HG02885 (cell line): ENCODE data around the gene RTP5.
"Not testable (repeated sequence)": the region's sequence is repeated elsewhere in the genome, so short reads cannot be mapped to it uniquely, and the experiment has no call there.

Experiments
- ATAC-seq: cut with Tn5 transposase; IDR thresholded peaks from one replicate; pipeline ENCODE4 v1.9.1; 2021; ENCODE audit warnings: mild to moderate bottlenecking; ENCODE audit not compliant: unreplicated experiment, poor library complexity

The RTP5 gene

GRCh38 chr2:241868661-241869081 is 858 bp upstream of the RTP5 start:
- no peak for ATAC-seq

- no peak for ATAC-seq
These were observed 582 bp downstream of the RTP5 start for GRCh38 chr2:241870081-241870541.

GRCh38 chr2:241870611-241871537 is 1.3 kb downstream of the RTP5 start:
- no peak for ATAC-seq

- no peak for ATAC-seq
These were observed 2.2 kb downstream of the RTP5 start for GRCh38 chr2:241871538-241872312.

GRCh38 chr2:241872313-241872642 is 2.7 kb downstream of the RTP5 start:
- no peak for ATAC-seq

GRCh38 chr2:241873081-241873802 is 3.7 kb downstream of the RTP5 start:
- ATAC-seq: no peak

GRCh38 chr2:241873803-241874110 is 4.2 kb downstream of the RTP5 start:
- ATAC-seq: no peak

- no peak for ATAC-seq
These were observed 4.9 kb downstream of the RTP5 start for GRCh38 chr2:241874277-241874925.

GRCh38 chr2:241875754-241876527 is 6.4 kb downstream of the RTP5 start:
- ATAC-seq: not testable (repeated sequence)

- ATAC-seq: no peak
These were observed 7.1 kb downstream of the RTP5 start for GRCh38 chr2:241876528-241877196.

- no peak for ATAC-seq
These were observed 7.7 kb downstream of the RTP5 start for GRCh38 chr2:241877197-241877685.

GRCh38 chr2:241877989-241878970 is 8.8 kb downstream of the RTP5 start:
- no peak for ATAC-seq

GRCh38 chr2:241879326-241879725 is 9.8 kb downstream of the RTP5 start:
- ATAC-seq: no peak

GRCh38 chr2:241880311-241881073 is 11.0 kb downstream of the RTP5 start:
- no peak for ATAC-seq

- peak; percentile 63 for ATAC-seq
These were observed 12.6 kb downstream of the RTP5 start for GRCh38 chr2:241882091-241882625.

- ATAC-seq: no peak
These were observed 15.4 kb downstream of the RTP5 start for GRCh38 chr2:241884951-241885290.
